Tibial nerve (tissue), 3 donors: ENCODE results near the gene NUCB2.
"Not testable (repeated sequence)": the region's sequence is repeated elsewhere in the genome, so short reads cannot be mapped to it uniquely, and the experiment has no call there.

Experiments used
- CTCF ChIP-seq, 5 experiments: fragments of 200-600 bp in 3 of 5; fragments of 450-650 bp in 2 of 5; sonication (generic) in 3 of 5; IDR thresholded peaks; one replicate each; pipeline ENCODE4 v1.5.1; 2016 to 2019; ENCODE audit warnings: antibody characterized with exemption in 5 of 5, mild to moderate bottlenecking in 3 of 5, moderate library complexity in 2 of 5
- POLR2A ChIP-seq, 2 donors: fragments of 450-650 bp; IDR thresholded peaks; one replicate each; pipeline ENCODE4 v1.6.1; 2017; ENCODE audit warnings: antibody characterized with exemption in 2 of 2, mild to moderate bottlenecking in 2 of 2, moderate library complexity in 2 of 2

GRCh38 chr11:17242954-17243353 lies 33.6 kb upstream of the NUCB2 start:
- not testable (repeated sequence) for TF ChIP-seq CTCF, POLR2A (IDR thresholded peaks at IDR 0.05)
